ENCODE measurements around the gene PAX7.
A peak's percentile ranks its signal among the peaks of the same experiment; 100 is the strongest.
"Not testable (repeated sequence)": the region's sequence is repeated elsewhere in the genome, so short reads cannot be mapped to it uniquely, and the experiment has no call there.

PAX7 gene

GRCh38 chr1:18661404-18662285 is 31.0 kb downstream of the PAX7 start:
- DNase-seq, result no peak

- DNase-seq, result no peak
Observed at GRCh38 chr1:18662286-18662639, 31.6 kb downstream of the PAX7 start.

GRCh38 chr1:18666317-18666920 is 35.8 kb downstream of the PAX7 start:
- no peak for DNase-seq

- no peak for DNase-seq
Observed at GRCh38 chr1:18667333-18667732, 36.7 kb downstream of the PAX7 start.

- no peak for DNase-seq
Observed at GRCh38 chr1:18668046-18668445, 37.4 kb downstream of the PAX7 start.

- no peak for DNase-seq
Observed at GRCh38 chr1:18668750-18669404, 38.2 kb downstream of the PAX7 start.

GRCh38 chr1:18670121-18670867 is 39.6 kb downstream of the PAX7 start:
- no peak for DNase-seq

GRCh38 chr1:18670868-18671225 is 40.2 kb downstream of the PAX7 start:
- DNase-seq, result no peak

- DNase-seq, result no peak
Observed at GRCh38 chr1:18673976-18674375, 43.3 kb downstream of the PAX7 start.

GRCh38 chr1:18676332-18676781 is 45.7 kb downstream of the PAX7 start:
- no peak for DNase-seq

- peak; percentile 44 for DNase-seq
Observed at GRCh38 chr1:18681423-18681835, 50.8 kb downstream of the PAX7 start.

GRCh38 chr1:18682375-18682774 is 51.7 kb downstream of the PAX7 start:
- no peak for DNase-seq

GRCh38 chr1:18684303-18684702 is 53.7 kb downstream of the PAX7 start:
- no peak for DNase-seq

GRCh38 chr1:18686540-18686939 is 55.9 kb downstream of the PAX7 start:
- no peak for DNase-seq

GRCh38 chr1:18687273-18687672 is 56.6 kb downstream of the PAX7 start:
- DNase-seq, result no peak

GRCh38 chr1:18691648-18692047 is 61.0 kb downstream of the PAX7 start:
- no peak for DNase-seq

GRCh38 chr1:18693256-18694098 is 62.8 kb downstream of the PAX7 start:
- no peak for DNase-seq

GRCh38 chr1:18694289-18694688 is 63.6 kb downstream of the PAX7 start:
- DNase-seq, result not testable (repeated sequence)

- DNase-seq, result no peak
Observed at GRCh38 chr1:18697541-18697940, 66.9 kb downstream of the PAX7 start.

GRCh38 chr1:18700530-18700929 is 69.9 kb downstream of the PAX7 start:
- DNase-seq, result no peak

GRCh38 chr1:18701183-18701582 is 70.5 kb downstream of the PAX7 start:
- DNase-seq, result no peak

GRCh38 chr1:18703041-18703621 is 72.5 kb downstream of the PAX7 start:
- no peak for DNase-seq
